Heart right ventricle (tissue), 16 donors: ENCODE results near the gene CHCHD3. TPM values are rescaled to one million over a fixed set of nuclear protein-coding genes. Genes with fewer than 3 reads are reported as not detected.

Experiments
- ATAC-seq, 8 donors: fragments of 200-7000 bp; cut with Tn5 transposase; one replicate each; pipeline ENCODE4 v1.9.1; 2020; ENCODE audit warnings: mild to moderate bottlenecking in 8 of 8, moderate library complexity in 8 of 8, moderate number of reproducible peaks in 1 of 8
- DNase-seq, 2 donors: peaks; one replicate each; pipeline ENCODE4 v3.0.0-alpha.2; 2020
- H3K27ac ChIP-seq, 10 donors: fragments of 200-600 bp; sonication (generic) in 2 of 10; one replicate each; pipeline versions ENCODE4 v1.5.0 to v1.8.0; 2020 to 2022; ENCODE audit warnings: mild to moderate bottlenecking in 3 of 10
- H3K27me3 ChIP-seq, 7 donors: fragments of 200-600 bp; one replicate each; pipeline ENCODE4 v1.8.0; 2021 to 2022; ENCODE audit warnings: mild to moderate bottlenecking in 2 of 7
- H3K36me3 ChIP-seq, 9 donors: fragments of 200-600 bp; sonication (generic) in 1 of 9; one replicate each; pipeline versions ENCODE4 v1.5.0 to v1.8.0; 2020 to 2022; ENCODE audit warnings: mild to moderate bottlenecking in 2 of 9
- H3K4me1 ChIP-seq, 9 donors: fragments of 200-600 bp; sonication (generic) in 1 of 9; one replicate each; pipeline versions ENCODE4 v1.5.0 to v1.8.0; 2020 to 2022; ENCODE audit warnings: mild to moderate bottlenecking in 4 of 9
- H3K4me3 ChIP-seq, 10 donors: fragments of 200-600 bp; sonication (generic) in 2 of 10; one replicate each; pipeline versions ENCODE4 v1.5.0 to v1.8.0; 2020 to 2022; ENCODE audit warnings: mild to moderate bottlenecking in 7 of 10, moderate library complexity in 2 of 10
- H3K9me3 ChIP-seq, 11 donors: fragments of 200-600 bp in 10 of 11; sonication (generic) in 2 of 11; one replicate each; pipeline versions ENCODE4 v1.5.0 to v1.8.0; 2013 to 2022; ENCODE audit warnings: mild to moderate bottlenecking in 2 of 11, control low read depth in 1 of 11, moderate library complexity in 1 of 11
- CTCF ChIP-seq, 9 donors: fragments of 200-600 bp; sonication (generic) in 2 of 9; IDR thresholded peaks; one replicate each; pipeline versions ENCODE4 v1.5.0 to v1.8.0; 2021 to 2022; ENCODE audit warnings: antibody characterized with exemption in 9 of 9, mild to moderate bottlenecking in 5 of 9, moderate library complexity in 1 of 9
- WGBS, 2 donors: extraction: QIAGEN DNeasy Blood & Tissue Kit; methylation state at CpG; one replicate each; pipeline ENCODE4 v1.1.7; 2013; ENCODE audit warnings: inconsistent platforms in 1 of 2; 5-methylcytosine and 5-hydroxymethylcytosine counted together
- intact Hi-C, 10 donors: fragments of 100-400 bp; cut with DNase I; formaldehyde crosslinking; loops; one replicate each; pipeline versions ENCODE4 v1.11.1 to v1.14.2; 2022
- polyA plus RNA-seq, 2 donors: library from polyadenylated mRNA; stranded (reverse); fragments of 200-250 nt; gene quantifications; one replicate each; pipeline ENCODE4 v1.2.3, GENCODE V29; 2013
- total RNA-seq, 10 donors: library from RNA; stranded (reverse); fragmentation: NEBNext Ultra II Directional in 3 of 10; extraction: Animal tissue kit (Norgen Biotek cat#: 25700) in 3 of 10; gene quantifications; one replicate each; pipeline versions ENCODE4 v1.2.1 to v1.2.4, GENCODE V29; 2021 to 2023
- donor health status: Arrhythmogenic right ventricular cardiomyopathy.
- donor health status: ischemic (EF 13 %, LVEDD 7.1; RV severe dilation, severe dysfunction).
- donor health status: healthy with polysubstance abuse.
- donor health status: DM: no; HTN: yes; CAD: no.
- donor health status: DM: no; HTN: no; CAD: no.
- donor health status: ischemic (EF 25% LVEDD 6.9; RV normal size, moderate dysfunction).
- donor health status: ischemic (EF 25% LVEDD 5.7; RV mildly dilated, moderate dysfunction).
- donor health status: healthy.
- donor health status: DM: yes; HTN: yes; CAD: no.
- donor health status: Ischemic cardiomyopathy.
- donor health status: ischemic (EF 35%, LVEDD 5.7; RV mildly dilated, moderate dysfunction).
- donor health status: nonischemic (EF 11% LVEDD 7.7; RV severe dilation, severe dysfunction).
- donor health status: DM: yes; HTN: yes; CAD: no.
- donor health status: PGD.
- donor health status: ischemic (EF 29% LVEDD 5.4; RV normal size, mild dysfunction).
- donor health status: nonischemic (EF 23%, LVEDD 6.1; RV moderate dilation, normal function).

CHCHD3 gene
- total and polyA plus RNA-seq, 12 donors: 42.6 to 215 (median 185) TPM

GRCh38 chr7:132942701-132943100 lies 139.2 kb downstream of the CHCHD3 start:
- no peak for DNase-seq
- intact Hi-C loops: no loop called here
- no peaks in the 10 kb centered on the region for H3K27me3 ChIP-seq
- H3K4me1 ChIP-seq: peaks cover 0 to 12% (median 0%) of the 10 kb centered on the region in 9 donors
- no peaks in the 10 kb centered on the region for H3K9me3 ChIP-seq
- ATAC-seq: no peak
- TF ChIP-seq CTCF (IDR thresholded peaks at IDR 0.05): no peak
- 89 to 90% methylated on average over 1 of the region's 1 CpG for WGBS, 2 donors
- H3K4me3 ChIP-seq: no peak overlapping the region
- no peaks in the 10 kb centered on the region for H3K36me3 ChIP-seq
- no peak overlapping the region for H3K27ac ChIP-seq

GRCh38 chr7:132941905-132942304 lies 140.0 kb downstream of the CHCHD3 start:
- Histone ChIP-seq H3K4me3 (no peak overlapping the region), H3K9me3 (no peaks in the 10 kb centered on the region), H3K36me3 (no peaks in the 10 kb centered on the region), H3K27me3 (no peaks in the 10 kb centered on the region), H3K27ac (no peak overlapping the region), H3K4me1 (peaks cover 0 to 4% (median 0%) of the 10 kb centered on the region in 9 donors)
- 92 to 93% methylated on average over 4 of the region's 4 CpGs for WGBS, 2 donors
- no peak for TF ChIP-seq CTCF (IDR thresholded peaks at IDR 0.05)
- no peak for DNase-seq
- ATAC-seq: no peak
- intact Hi-C loops: no loop called here

GRCh38 chr7:132941428-132941827 lies 140.5 kb downstream of the CHCHD3 start:
- 89 to 96% methylated on average over 4 of the region's 4 CpGs for WGBS, 2 donors
- intact Hi-C loops: no loop called here
- TF ChIP-seq CTCF (IDR thresholded peaks at IDR 0.05): no peak
- H3K27me3 ChIP-seq: no peaks in the 10 kb centered on the region
- H3K9me3 ChIP-seq: no peaks in the 10 kb centered on the region
- no peaks in the 10 kb centered on the region for H3K36me3 ChIP-seq
- ATAC-seq: no peak
- H3K4me3 ChIP-seq: no peak overlapping the region
- H3K4me1 ChIP-seq: peaks cover 0 to 4% (median 0%) of the 10 kb centered on the region in 9 donors
- no peak for DNase-seq
- H3K27ac ChIP-seq: no peak overlapping the region

- Histone ChIP-seq H3K4me1 (peaks cover 0 to 4% (median 0%) of the 10 kb centered on the region in 9 donors), H3K9me3 (peaks cover 0 to 11% (median 0%) of the 10 kb centered on the region in 11 donors), H3K27ac (no peak overlapping the region), H3K36me3 (peaks cover 0 to 4% (median 0%) of the 10 kb centered on the region in 9 donors), H3K4me3 (no peak overlapping the region), H3K27me3 (no peaks in the 10 kb centered on the region)
- intact Hi-C loops: no loop called here
- ATAC-seq: no peak
- no peak for DNase-seq
- TF ChIP-seq CTCF (IDR thresholded peaks at IDR 0.05): no peak
Observed at GRCh38 chr7:132940084-132940483, 141.8 kb downstream of the CHCHD3 start.
